AG08395 (cell line): ENCODE results near the gene PALM.
"Not testable (repeated sequence)": the region's sequence is repeated elsewhere in the genome, so short reads cannot be mapped to it uniquely, and the experiment has no call there.

Experiments used
- DNase-seq: peaks from one replicate; pipeline ENCODE4 v3.0.0; 2012; ENCODE audit warnings: mixed read lengths, low spot score

PALM gene

GRCh38 chr19:678791-679388 is 29.8 kb upstream of the PALM start:
- no peak for DNase-seq

- peak; percentile 54 for DNase-seq
These were observed 29.1 kb upstream of the PALM start for GRCh38 chr19:679418-680286.

- DNase-seq = peak; percentile 98
These were observed 28.3 kb upstream of the PALM start for GRCh38 chr19:680287-681028.

GRCh38 chr19:681029-682019 is 27.4 kb upstream of the PALM start:
- no peak for DNase-seq

GRCh38 chr19:682678-683320 is 25.9 kb upstream of the PALM start:
- DNase-seq = no peak

- no peak for DNase-seq
These were observed 23.2 kb upstream of the PALM start for GRCh38 chr19:685454-685931.

GRCh38 chr19:686589-687297 is 22.0 kb upstream of the PALM start:
- no peak for DNase-seq

- no peak for DNase-seq
These were observed 21.1 kb upstream of the PALM start for GRCh38 chr19:687569-688166.

GRCh38 chr19:688214-688613 is 20.5 kb upstream of the PALM start:
- DNase-seq = no peak

- no peak for DNase-seq
These were observed 19.7 kb upstream of the PALM start for GRCh38 chr19:688992-689391.

- DNase-seq = no peak
These were observed 18.5 kb upstream of the PALM start for GRCh38 chr19:690203-690602.

- no peak for DNase-seq
These were observed 14.0 kb upstream of the PALM start for GRCh38 chr19:694481-695351.

- no peak for DNase-seq
These were observed 13.3 kb upstream of the PALM start, which contains the start of gene PRSS57 for GRCh38 chr19:695352-695949. PRSS57 (minus strand) TSS chr19:695452; CDS start chr19:695430, 22 bp downstream.

- not testable (repeated sequence) for DNase-seq
These were observed 10.2 kb upstream of the PALM start for GRCh38 chr19:698529-698928.

- not testable (repeated sequence) for DNase-seq
These were observed 8.8 kb upstream of the PALM start for GRCh38 chr19:699885-700284.

GRCh38 chr19:702847-703246 is 5.9 kb upstream of the PALM start:
- DNase-seq = not testable (repeated sequence)

GRCh38 chr19:703329-703650 is 5.4 kb upstream of the PALM start:
- no peak for DNase-seq

- DNase-seq = peak; percentile 37
These were observed 4.9 kb upstream of the PALM start for GRCh38 chr19:703651-704446.
